ENCODE data around the gene SEMA5B.

GRCh38 chr3:122975163-122975923 is 52.2 kb downstream of the SEMA5B start:
- TF ChIP-seq EZH2 (IDR thresholded peaks at IDR 0.05) (no peak), POLR2AphosphoS5 (IDR thresholded peaks at IDR 0.05; ENCODE audit: borderline replicate concordance, low read depth, low read length) (no peak)

All from SK-N-MC (cell line).